ENCODE data around the gene SCEL.

Gene SCEL

DNA sequence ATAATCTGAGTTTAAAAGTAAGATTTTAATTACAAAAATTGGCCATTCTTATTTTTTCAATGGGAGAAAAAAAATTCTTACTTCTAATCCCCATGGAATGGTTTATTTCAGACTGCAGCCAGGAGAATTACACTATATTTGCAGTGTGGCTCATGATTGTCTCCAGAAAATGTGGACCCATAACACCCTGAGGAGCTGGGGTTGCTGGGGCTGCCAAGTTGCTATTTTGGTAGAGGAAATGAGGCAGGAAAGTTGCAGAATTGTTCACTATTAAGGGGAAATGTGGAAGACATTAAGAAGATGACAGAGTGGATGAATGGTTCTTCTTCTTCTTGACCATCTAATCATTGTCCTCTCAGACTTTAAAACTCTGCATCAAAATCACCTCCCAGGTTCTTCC is 4.6 kb upstream of the SCEL start:
- ChIA-PET POLR2A (no interaction called here), CTCF (no interaction called here)
- no peaks in the 10 kb centered on the region for H3K4me1 ChIP-seq (ENCODE audit: control insufficient read depth, insufficient read depth, low read length)
- no peak for TF ChIP-seq ZNF660 (tag by site-specific recombination; IDR thresholded peaks at IDR 0.05)
- TF ChIP-seq ZNF621 (tag by site-specific recombination; IDR thresholded peaks at IDR 0.05) = no peak
- TF ChIP-seq ZBTB21 (tag by site-specific recombination; IDR thresholded peaks at IDR 0.05) = no peak
- H3K9me3 ChIP-seq (ENCODE audit: control insufficient read depth, insufficient read depth, low read depth, low read length) = no peaks in the 10 kb centered on the region
- no peaks in the 10 kb centered on the region for H3K36me3 ChIP-seq (ENCODE audit: control insufficient read depth in 2 of 2, insufficient read depth in 1 of 2, low read length in 2 of 2)
- H3K27ac ChIP-seq (ENCODE audit: extremely low read depth, low read depth, low read length) = no peak overlapping the region
- no peak overlapping the region for H3K4me3 ChIP-seq (ENCODE audit: low read depth, low read length)

- Histone ChIP-seq H3K36me3 (ENCODE audit: control insufficient read depth in 2 of 2, insufficient read depth in 1 of 2, low read length in 2 of 2) (no peaks in the 10 kb centered on the region), H3K27ac (ENCODE audit: extremely low read depth, low read depth, low read length) (no peak overlapping the region), H3K4me1 (ENCODE audit: control insufficient read depth, insufficient read depth, low read length) (no peaks in the 10 kb centered on the region), H3K9me3 (ENCODE audit: control insufficient read depth, insufficient read depth, low read depth, low read length) (no peaks in the 10 kb centered on the region), H3K4me3 (ENCODE audit: low read depth, low read length) (no peak overlapping the region)
- POLR2A ChIA-PET = no interaction called here
- TF ChIP-seq BCL11B (tag by site-specific recombination; IDR thresholded peaks at IDR 0.05; ENCODE audit: low read depth) = no peak
- no peak for TF ChIP-seq ZNF311 (tag by site-specific recombination; IDR thresholded peaks at IDR 0.05; ENCODE audit: borderline replicate concordance)
- no peak for TF ChIP-seq GFI1B (tag by site-specific recombination; IDR thresholded peaks at IDR 0.05)
- CTCF ChIA-PET = interaction anchor here (0.5 to 1.6 kb wide), 2 partner anchors 40 to 106 kb away, joined by 3 to 7 read pairs; no protein-coding TSS in a partner anchor
Observed at GRCh38 chr13:77532983-77533382, 2.5 kb upstream of the SCEL start.

DNA sequence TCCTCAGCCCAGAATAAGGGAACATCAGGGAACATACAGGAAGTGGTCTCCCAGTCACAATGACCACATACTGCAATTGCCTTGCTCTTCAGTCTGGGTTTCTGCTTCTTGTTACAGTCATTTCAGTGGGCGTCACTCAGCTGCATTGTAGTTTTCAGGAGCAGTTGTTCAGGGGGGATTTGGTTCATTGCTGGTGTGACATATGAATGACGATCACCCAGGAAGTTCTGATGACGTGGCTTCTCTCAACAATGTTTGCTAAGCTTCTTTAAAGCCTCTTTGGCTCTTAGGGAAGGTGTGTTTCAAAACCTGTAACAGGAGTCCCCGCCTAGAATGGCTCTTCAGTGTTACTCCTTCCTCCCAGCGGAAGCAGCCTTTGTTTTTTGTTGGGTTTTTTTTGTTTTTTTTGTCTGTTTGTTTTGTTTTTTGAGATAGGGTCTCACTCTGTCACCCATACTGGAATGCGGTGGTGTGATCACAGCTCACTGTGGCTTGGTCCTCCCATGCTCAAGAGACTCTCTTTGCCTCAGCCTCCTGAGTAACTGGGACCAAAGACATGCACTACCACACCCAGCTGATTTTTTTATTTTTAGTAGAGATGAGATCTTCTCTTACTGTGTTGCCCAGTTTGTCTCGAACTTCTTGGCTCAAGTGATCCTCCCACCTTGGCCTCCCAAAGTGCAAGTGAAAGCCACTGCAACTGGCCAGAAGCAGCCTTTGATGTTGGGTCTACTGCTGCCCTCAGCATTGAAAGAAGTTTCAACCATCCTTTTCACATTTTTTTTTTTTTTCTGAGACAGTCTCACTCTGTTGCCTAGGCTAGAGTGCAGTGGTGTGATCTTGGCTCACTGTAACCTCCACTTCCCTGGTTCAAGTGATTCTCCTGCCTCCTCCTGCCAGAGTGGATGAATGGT is 1.4 kb upstream of the SCEL start:
- no peaks in the 10 kb centered on the region for H3K36me3 ChIP-seq (ENCODE audit: control insufficient read depth in 2 of 2, insufficient read depth in 1 of 2, low read length in 2 of 2)
- H3K9me3 ChIP-seq (ENCODE audit: control insufficient read depth, insufficient read depth, low read depth, low read length) = no peaks in the 10 kb centered on the region
- CTCF ChIA-PET = interaction anchor here (0.6 to 1.6 kb wide), 2 partner anchors 42 to 964 kb away, joined by 3 to 7 read pairs; no protein-coding TSS in a partner anchor
- H3K4me1 ChIP-seq (ENCODE audit: control insufficient read depth, insufficient read depth, low read length) = no peaks in the 10 kb centered on the region
- POLR2A ChIA-PET = no interaction called here
- H3K27ac ChIP-seq (ENCODE audit: extremely low read depth, low read depth, low read length) = no peak overlapping the region
- H3K4me3 ChIP-seq (ENCODE audit: low read depth, low read length) = no peak overlapping the region
- TF ChIP-seq TCF7L2 (IDR thresholded peaks at IDR 0.05; ENCODE audit: borderline replicate concordance, low read depth, low read length) (no peak), GLIS2 (tag by site-specific recombination; IDR thresholded peaks at IDR 0.05) (no peak), ZNF843 (tag by site-specific recombination; IDR thresholded peaks at IDR 0.05) (no peak), ZFHX2 (tag by site-specific recombination; conservative IDR thresholded peaks at IDR 0.05) (no peak), ZNF37A (tag by site-specific recombination; IDR thresholded peaks at IDR 0.05) (no peak), REST (tag by site-specific recombination; IDR thresholded peaks at IDR 0.05) (no peak), TRIM28 (IDR thresholded peaks at IDR 0.05; ENCODE audit: borderline replicate concordance, low read length) (no peak), ZBTB11 (tag by site-specific recombination; conservative IDR thresholded peaks at IDR 0.05; ENCODE audit: low read depth) (no peak), ZNF155 (tag by site-specific recombination; IDR thresholded peaks at IDR 0.05) (no peak), ZNF664 (tag by site-specific recombination; IDR thresholded peaks at IDR 0.05) (no peak), MYNN (tag by site-specific recombination; IDR thresholded peaks at IDR 0.05; ENCODE audit: borderline replicate concordance) (no peak)
- TF ChIP-seq, protein P1, sequence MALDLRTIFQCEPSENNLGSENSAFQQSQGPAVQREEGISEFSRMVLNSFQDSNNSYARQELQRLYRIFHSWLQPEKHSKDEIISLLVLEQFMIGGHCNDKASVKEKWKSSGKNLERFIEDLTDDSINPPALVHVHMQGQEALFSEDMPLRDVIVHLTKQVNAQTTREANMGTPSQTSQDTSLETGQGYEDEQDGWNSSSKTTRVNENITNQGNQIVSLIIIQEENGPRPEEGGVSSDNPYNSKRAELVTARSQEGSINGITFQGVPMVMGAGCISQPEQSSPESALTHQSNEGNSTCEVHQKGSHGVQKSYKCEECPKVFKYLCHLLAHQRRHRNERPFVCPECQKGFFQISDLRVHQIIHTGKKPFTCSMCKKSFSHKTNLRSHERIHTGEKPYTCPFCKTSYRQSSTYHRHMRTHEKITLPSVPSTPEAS (tag by site-specific recombination; IDR thresholded peaks at IDR 0.05) = no peak
- TF ChIP-seq, protein P2, sequence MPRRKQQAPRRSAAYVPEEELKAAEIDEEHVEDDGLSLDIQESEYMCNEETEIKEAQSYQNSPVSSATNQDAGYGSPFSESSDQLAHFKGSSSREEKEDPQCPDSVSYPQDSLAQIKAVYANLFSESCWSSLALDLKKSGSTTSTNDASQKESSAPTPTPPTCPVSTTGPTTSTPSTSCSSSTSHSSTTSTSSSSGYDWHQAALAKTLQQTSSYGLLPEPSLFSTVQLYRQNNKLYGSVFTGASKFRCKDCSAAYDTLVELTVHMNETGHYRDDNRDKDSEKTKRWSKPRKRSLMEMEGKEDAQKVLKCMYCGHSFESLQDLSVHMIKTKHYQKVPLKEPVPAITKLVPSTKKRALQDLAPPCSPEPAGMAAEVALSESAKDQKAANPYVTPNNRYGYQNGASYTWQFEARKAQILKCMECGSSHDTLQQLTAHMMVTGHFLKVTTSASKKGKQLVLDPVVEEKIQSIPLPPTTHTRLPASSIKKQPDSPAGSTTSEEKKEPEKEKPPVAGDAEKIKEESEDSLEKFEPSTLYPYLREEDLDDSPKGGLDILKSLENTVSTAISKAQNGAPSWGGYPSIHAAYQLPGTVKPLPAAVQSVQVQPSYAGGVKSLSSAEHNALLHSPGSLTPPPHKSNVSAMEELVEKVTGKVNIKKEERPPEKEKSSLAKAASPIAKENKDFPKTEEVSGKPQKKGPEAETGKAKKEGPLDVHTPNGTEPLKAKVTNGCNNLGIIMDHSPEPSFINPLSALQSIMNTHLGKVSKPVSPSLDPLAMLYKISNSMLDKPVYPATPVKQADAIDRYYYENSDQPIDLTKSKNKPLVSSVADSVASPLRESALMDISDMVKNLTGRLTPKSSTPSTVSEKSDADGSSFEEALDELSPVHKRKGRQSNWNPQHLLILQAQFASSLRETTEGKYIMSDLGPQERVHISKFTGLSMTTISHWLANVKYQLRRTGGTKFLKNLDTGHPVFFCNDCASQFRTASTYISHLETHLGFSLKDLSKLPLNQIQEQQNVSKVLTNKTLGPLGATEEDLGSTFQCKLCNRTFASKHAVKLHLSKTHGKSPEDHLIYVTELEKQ (tag by site-specific recombination; IDR thresholded peaks at IDR 0.05; ENCODE audit: borderline replicate concordance) = no peak
